H9 (cell line): Measurements from ENCODE around the gene SYMPK. TPM values are rescaled to one million over a fixed set of nuclear protein-coding genes. Genes with fewer than 3 reads are reported as not detected.

Experiments used
- DNase-seq: peaks from one replicate; pipeline ENCODE4 v3.0.0-alpha.2; 2017
- H2AFZ ChIP-seq: one replicate; pipeline ENCODE4 v1.6.1; 2013; ENCODE audit warnings: mild to moderate bottlenecking, low read length, control low read depth, moderate library complexity
- H2AK5ac ChIP-seq: 2 replicates; pipeline ENCODE4 v1.6.1; 2013; ENCODE audit warnings: low read length, control low read depth, mixed read lengths; ENCODE audit not compliant: insufficient read length
- H2BK120ac ChIP-seq: one replicate; pipeline ENCODE4 v1.6.1; 2013; ENCODE audit warnings: low read depth, mild to moderate bottlenecking, low read length, control low read depth, inconsistent platforms; ENCODE audit not compliant: poor library complexity, severe bottlenecking
- H2BK12ac ChIP-seq: 2 replicates; pipeline ENCODE4 v1.6.1; 2013; ENCODE audit warnings: low read length, control low read depth, mixed read lengths, low read depth; ENCODE audit not compliant: insufficient read length
- H2BK15ac ChIP-seq: 2 replicates; pipeline ENCODE4 v1.6.1; 2013; ENCODE audit warnings: low read depth, low read length, control low read depth
- H2BK20ac ChIP-seq: one replicate; pipeline ENCODE4 v1.6.1; 2013; ENCODE audit warnings: low read depth, mild to moderate bottlenecking, low read length, control low read depth, inconsistent platforms; ENCODE audit not compliant: poor library complexity, severe bottlenecking
- H2BK5ac ChIP-seq: 2 replicates; pipeline ENCODE4 v1.6.1; 2013; ENCODE audit warnings: low read length, control low read depth, mixed read lengths; ENCODE audit not compliant: insufficient read length
- H3K14ac ChIP-seq: 2 replicates; pipeline ENCODE4 v1.6.1; 2013; ENCODE audit warnings: low read length, control low read depth; ENCODE audit not compliant: insufficient read depth
- H3K18ac ChIP-seq: 2 replicates; pipeline ENCODE4 v1.6.1; 2013; ENCODE audit warnings: low read depth, mild to moderate bottlenecking, mixed read lengths, low read length, control low read depth; ENCODE audit not compliant: insufficient read length
- H3K23ac ChIP-seq: 2 replicates; pipeline ENCODE4 v1.6.1; 2013; ENCODE audit warnings: low read length, control low read depth, mixed read lengths, low read depth; ENCODE audit not compliant: insufficient read length
- H3K23me2 ChIP-seq: 2 replicates; pipeline ENCODE4 v1.6.1; 2013; ENCODE audit warnings: low read depth, mild to moderate bottlenecking, mixed read lengths, low read length, control low read depth; ENCODE audit not compliant: insufficient read length, poor library complexity, severe bottlenecking
- H3K27ac ChIP-seq: 2 replicates; pipeline ENCODE4 v1.5.1; 2013; ENCODE audit warnings: low read length, control low read depth, mixed read lengths, low read depth; ENCODE audit not compliant: insufficient read length
- H3K27me3 ChIP-seq: 2 replicates; pipeline ENCODE4 v1.6.1; 2013; ENCODE audit warnings: low read length, control low read depth, inconsistent platforms; ENCODE audit not compliant: insufficient read depth
- H3K4ac ChIP-seq: 2 replicates; pipeline ENCODE4 v1.6.1; 2013; ENCODE audit warnings: low read depth, mild to moderate bottlenecking, control low read depth, inconsistent platforms, low read length, moderate library complexity
- H3K4me1 ChIP-seq: 2 replicates; pipeline ENCODE4 v1.6.1; 2013; ENCODE audit warnings: low read length, control low read depth, inconsistent platforms; ENCODE audit not compliant: insufficient read depth
- H3K4me2 ChIP-seq: 2 replicates; pipeline ENCODE4 v1.6.1; 2013; ENCODE audit warnings: low read length, control low read depth, mixed read lengths; ENCODE audit not compliant: insufficient read length, insufficient read depth
- H3K56ac ChIP-seq: 2 replicates; pipeline ENCODE4 v1.6.1; 2013; ENCODE audit warnings: low read depth, mild to moderate bottlenecking, mixed read lengths, low read length, control low read depth; ENCODE audit not compliant: insufficient read length
- H3K79me1 ChIP-seq: 2 replicates; pipeline ENCODE4 v1.6.1; 2013; ENCODE audit warnings: low read depth, mild to moderate bottlenecking, moderate library complexity, low read length, control low read depth, inconsistent platforms; ENCODE audit not compliant: insufficient read depth, poor library complexity, severe bottlenecking
- H3K79me2 ChIP-seq: 2 replicates; pipeline ENCODE4 v1.6.1; 2013; ENCODE audit warnings: low read length, control low read depth, inconsistent platforms; ENCODE audit not compliant: insufficient read depth
- H3K9ac ChIP-seq: 2 replicates; pipeline ENCODE4 v1.6.1; 2013; ENCODE audit warnings: low read length, control low read depth, mixed read lengths; ENCODE audit not compliant: insufficient read length; ENCODE audit errors: extremely low read depth
- H3K9me3 ChIP-seq: one replicate; pipeline ENCODE4 v1.6.1; 2013; ENCODE audit warnings: low read depth, low read length, inconsistent platforms; ENCODE audit not compliant: control insufficient read depth
- H3T11ph ChIP-seq: one replicate; pipeline ENCODE4 v1.6.1; 2013; ENCODE audit warnings: mild to moderate bottlenecking, low read length, control low read depth, inconsistent platforms
- H4K20me1 ChIP-seq: one replicate; pipeline ENCODE4 v1.6.1; 2013; ENCODE audit not compliant: control insufficient read depth, insufficient read length, insufficient read depth
- H4K5ac ChIP-seq: 2 replicates; pipeline ENCODE4 v1.6.1; 2013; ENCODE audit warnings: low read depth, mild to moderate bottlenecking, mixed read lengths, low read length, control low read depth; ENCODE audit not compliant: insufficient read length
- H4K8ac ChIP-seq: replicated peaks from 2 replicates; pipeline ENCODE4 v1.6.1; 2013; ENCODE audit warnings: low read length, control low read depth, mixed read lengths, low read depth; ENCODE audit not compliant: insufficient read length
- H4K91ac ChIP-seq: 2 replicates; pipeline ENCODE4 v1.6.1; 2013; ENCODE audit warnings: low read depth, mild to moderate bottlenecking, moderate library complexity, mixed read lengths, low read length, control low read depth; ENCODE audit not compliant: insufficient read length
- H3K27ac Mint-ChIP-seq, 3 experiments: 2 replicates in 2 of 3; 3 replicates in 1 of 3; pipeline ENCODE4 v1.8.0; 2020 to 2021; ENCODE audit warnings: mixed read lengths in 3 of 3, mild to moderate bottlenecking in 1 of 3, moderate library complexity in 1 of 3
- H3K27me3 Mint-ChIP-seq: 2 replicates; pipeline ENCODE4 v1.8.0; 2021; ENCODE audit warnings: low read depth, mild to moderate bottlenecking, moderate library complexity, mixed read lengths
- H3K36me3 Mint-ChIP-seq, 3 experiments: 2 replicates in 2 of 3; 3 replicates in 1 of 3; pipeline ENCODE4 v1.8.0; 2020 to 2021; ENCODE audit warnings: low read depth in 3 of 3, mixed read lengths in 3 of 3; ENCODE audit not compliant: insufficient read depth in 1 of 3
- H3K4me1 Mint-ChIP-seq, 2 experiments: 2 replicates each; pipeline ENCODE4 v1.8.0; 2020; ENCODE audit warnings: mixed read lengths in 2 of 2
- H3K4me3 Mint-ChIP-seq, 2 experiments: 2 replicates in 1 of 2; 3 replicates in 1 of 2; pipeline ENCODE4 v1.8.0; 2020 to 2021; ENCODE audit warnings: mild to moderate bottlenecking in 2 of 2, mixed read lengths in 2 of 2, moderate library complexity in 1 of 2
- H3K9me3 Mint-ChIP-seq, 2 experiments: 2 replicates in 1 of 2; 3 replicates in 1 of 2; pipeline ENCODE4 v1.8.0; 2020; ENCODE audit warnings: mild to moderate bottlenecking in 2 of 2, mixed read lengths in 2 of 2, moderate library complexity in 1 of 2
- CTCF ChIP-seq: fragments of 200-600 bp; sonication (generic); conservative IDR thresholded peaks from 3 replicates; pipeline ENCODE4 v1.8.0; 2021; ENCODE audit warnings: antibody characterized with exemption, mild to moderate bottlenecking
- WGBS: extraction: QIAGEN DNeasy Blood & Tissue Kit; methylation state at CpG from one replicate; pipeline ENCODE4 v1.1.7; 2013; ENCODE audit warnings: missing lambda C conversion rate, low lambda C conversion rate, mixed read lengths; ENCODE audit not compliant: insufficient read length; ENCODE audit errors: extremely low coverage; 5-methylcytosine and 5-hydroxymethylcytosine counted together
- total RNA-seq: library from RNA; stranded (reverse); gene quantifications from 2 replicates; pipeline ENCODE4 v1.2.1, GENCODE V29; 2021

Gene SYMPK
- total RNA-seq, 1 experiment from 2014 or later: 104 TPM

GRCh38 chr19:45779231-45780145 lies 83.5 kb downstream of the SYMPK start:
- H3K18ac ChIP-seq: no peak overlapping the region
- H3K9ac ChIP-seq: no peak overlapping the region
- Mint-ChIP-seq H3K4me3 (peak overlapping the region; percentile 64 to 80), H3K27me3 (peaks cover 18% of the 10 kb centered on the region), H3K9me3 (no peaks in the 10 kb centered on the region), H3K27ac (peak overlapping the region in 1 of 3 experiments; percentile 95; a peak in 4 of 7 replicates), H3K4me1 (peaks cover 25 to 45% of the 10 kb centered on the region in 2 experiments), H3K36me3 (peaks cover 13 to 45% (median 38%) of the 10 kb centered on the region in 3 experiments; a peak in 6 of 7 replicates)
- no peak overlapping the region for H3K4ac ChIP-seq
- no peak overlapping the region for H2BK12ac ChIP-seq
- H2BK120ac ChIP-seq: no peak overlapping the region
- no peak overlapping the region for H3K14ac ChIP-seq
- no peak overlapping the region for H2BK5ac ChIP-seq
- no peak overlapping the region for H3K23ac ChIP-seq
- peaks cover 6% of the 10 kb centered on the region for H3K23me2 ChIP-seq
- H4K20me1 ChIP-seq: no peaks in the 10 kb centered on the region
- H4K5ac ChIP-seq: no peak overlapping the region
- DNase-seq: peak; percentile 97
- no peaks in the 10 kb centered on the region; the same call in 1 of the 2 replicates for H3K27me3 ChIP-seq
- no peak overlapping the region for H3T11ph ChIP-seq
- H4K91ac ChIP-seq: no peak overlapping the region
- no peak overlapping the region for H3K27ac ChIP-seq
- H3K79me2 ChIP-seq: no peaks in the 10 kb centered on the region
- WGBS: no CpG with 5 or more reads among the region's 48 CpGs
- no peak overlapping the region for H2BK15ac ChIP-seq
- H3K9me3 ChIP-seq: no peaks in the 10 kb centered on the region
- H3K79me1 ChIP-seq: no peaks in the 10 kb centered on the region
- H2BK20ac ChIP-seq: no peak overlapping the region
- TF ChIP-seq CTCF: peak; percentile 87
- H2AFZ ChIP-seq: no peak overlapping the region
- peak overlapping the region; percentile 63 for H3K4me2 ChIP-seq
- no peak overlapping the region for H2AK5ac ChIP-seq
- no peak overlapping the region for H3K56ac ChIP-seq
- H3K4me1 ChIP-seq: peaks cover 3% of the 10 kb centered on the region; the same call in 1 of the 2 replicates
- no peak overlapping the region for H4K8ac ChIP-seq
